Measurements from ENCODE around the gene MAML2.

The MAML2 gene

DNA sequence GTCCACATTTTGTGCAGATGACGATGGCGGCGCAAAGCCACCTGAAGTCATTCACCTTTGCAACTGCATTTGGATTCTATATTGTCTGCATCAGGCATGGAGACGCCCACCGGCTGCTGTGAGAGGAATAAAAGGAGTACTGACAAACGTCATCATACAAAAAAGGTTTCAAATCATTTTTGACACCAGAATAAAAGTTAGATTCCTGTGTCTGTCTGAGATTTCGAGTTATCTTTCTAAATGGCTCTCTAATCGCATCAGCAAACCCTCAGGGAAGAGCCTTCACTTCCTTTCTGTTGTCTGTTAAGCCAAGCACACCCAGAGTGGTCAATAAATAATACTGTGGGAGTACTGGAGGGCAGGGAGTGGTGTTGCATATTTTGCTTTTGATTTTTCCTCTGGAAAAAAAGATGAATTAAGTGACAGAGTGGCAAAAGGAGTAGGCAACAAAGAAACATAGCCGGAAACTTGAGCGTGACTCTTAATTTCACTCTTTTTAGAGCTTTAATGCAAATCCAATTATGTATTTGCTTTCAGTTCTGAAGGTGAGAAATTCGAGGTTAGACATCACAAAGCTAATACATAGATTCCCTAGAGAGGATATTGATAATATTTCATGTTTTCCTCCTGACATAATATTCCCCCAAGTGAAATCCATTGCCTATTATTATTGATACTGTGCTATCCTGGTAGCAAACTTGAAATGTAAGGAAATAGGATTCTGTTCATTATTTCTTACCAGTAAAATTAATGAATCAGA is 268.3 kb downstream of the MAML2 start:
- no peak for DNase-seq (ENCODE audit: low read depth, low spot score)

GRCh38 chr11:96073536-96073935 is 269.5 kb downstream of the MAML2 start:
- DNase-seq (ENCODE audit: low read depth, low spot score): no peak

DNA sequence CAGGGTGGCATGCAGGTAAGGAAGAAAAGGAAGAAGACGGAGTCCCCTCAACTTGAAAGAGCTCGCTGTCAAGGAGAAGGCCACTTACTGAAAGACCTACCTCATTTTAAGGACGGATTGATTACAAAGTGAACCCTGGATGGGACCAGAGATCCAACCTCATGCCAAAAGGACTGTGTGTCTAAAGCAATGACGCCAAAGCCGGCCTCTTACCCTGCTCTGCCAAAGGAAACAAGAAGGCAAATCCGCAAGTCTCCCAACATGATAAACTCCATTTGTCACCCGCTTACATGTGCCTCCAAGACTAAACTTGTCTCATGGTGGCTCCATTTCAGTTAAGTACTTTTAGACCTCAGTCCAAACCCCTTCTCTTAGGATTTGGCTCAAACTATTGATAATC is 270.4 kb downstream of the MAML2 start:
- DNase-seq (ENCODE audit: low read depth, low spot score): no peak

DNA sequence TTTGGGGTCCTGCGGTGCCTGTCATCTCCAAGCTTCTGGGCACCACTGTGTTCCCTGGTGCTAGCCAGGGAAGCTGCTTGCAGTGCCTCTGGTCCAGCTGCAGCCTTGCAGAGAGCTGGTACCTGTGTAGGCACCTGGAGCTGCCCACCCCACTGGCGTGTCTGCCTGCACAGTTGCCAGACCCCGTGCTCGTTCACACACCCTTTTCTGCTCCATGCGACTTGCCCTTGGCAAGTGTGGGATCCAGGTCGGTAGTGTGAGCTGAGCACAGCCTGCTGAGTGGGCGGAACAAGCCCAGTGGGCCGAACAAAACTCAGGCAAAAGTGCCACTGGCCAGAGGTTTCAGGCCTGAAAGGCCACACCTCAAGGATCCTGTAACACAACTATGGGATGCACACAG is 272.5 kb downstream of the MAML2 start:
- DNase-seq (ENCODE audit: low read depth, low spot score): no peak

GRCh38 chr11:96067160-96067559 is 275.8 kb downstream of the MAML2 start:
- DNase-seq (ENCODE audit: low read depth, low spot score): no peak

DNA sequence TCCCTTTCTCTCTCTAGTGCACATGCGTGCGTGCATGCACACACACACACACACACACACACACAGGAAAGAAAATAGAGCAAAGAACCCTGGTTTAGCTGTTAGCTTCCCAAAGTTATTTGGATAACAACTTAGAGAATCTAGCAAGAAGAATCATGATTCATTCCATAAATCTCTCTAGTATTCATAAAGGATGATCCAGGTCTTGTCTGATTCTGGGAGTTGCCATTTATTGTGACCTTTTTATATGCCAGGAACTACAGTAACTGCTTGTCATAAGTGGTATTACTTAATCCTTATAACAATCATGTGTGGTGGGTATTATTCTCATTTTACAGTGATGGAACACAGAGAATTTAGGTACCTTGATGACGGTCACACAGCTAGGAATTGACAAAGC is 277.6 kb downstream of the MAML2 start:
- no peak for DNase-seq (ENCODE audit: low read depth, low spot score)

DNA sequence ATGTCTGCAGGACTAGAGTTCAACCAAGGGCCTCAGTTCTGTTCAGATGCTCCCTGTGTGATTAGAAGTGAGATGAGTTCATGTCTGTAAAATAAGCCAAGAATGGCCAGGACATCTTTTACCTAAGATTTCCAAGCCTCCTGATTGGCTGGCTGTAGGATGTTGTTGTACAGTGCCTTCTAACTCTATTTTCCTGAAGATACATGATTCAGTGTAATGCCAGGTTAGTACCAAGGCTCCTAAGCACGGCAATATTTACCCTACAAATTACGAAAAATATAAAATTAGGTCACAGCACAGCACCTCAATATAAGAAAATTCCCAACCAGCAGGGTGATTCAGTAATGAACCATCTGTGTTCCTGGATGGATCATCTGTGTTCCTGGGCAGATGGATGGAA is 279.1 kb downstream of the MAML2 start:
- no peak for DNase-seq (ENCODE audit: low read depth, low spot score)

- DNase-seq (ENCODE audit: low read depth, low spot score): no peak
Measured at GRCh38 chr11:96063053-96063452, 279.9 kb downstream of the MAML2 start.

GRCh38 chr11:96062134-96062533 is 280.9 kb downstream of the MAML2 start:
- no peak for DNase-seq (ENCODE audit: low read depth, low spot score)

GRCh38 chr11:96061730-96062129 is 281.3 kb downstream of the MAML2 start:
- DNase-seq (ENCODE audit: low read depth, low spot score): no peak

GRCh38 chr11:96061069-96061468 is 281.9 kb downstream of the MAML2 start:
- no peak for DNase-seq (ENCODE audit: low read depth, low spot score)

GRCh38 chr11:96057502-96057901 is 285.5 kb downstream of the MAML2 start:
- no peak for DNase-seq (ENCODE audit: low read depth, low spot score)

DNA sequence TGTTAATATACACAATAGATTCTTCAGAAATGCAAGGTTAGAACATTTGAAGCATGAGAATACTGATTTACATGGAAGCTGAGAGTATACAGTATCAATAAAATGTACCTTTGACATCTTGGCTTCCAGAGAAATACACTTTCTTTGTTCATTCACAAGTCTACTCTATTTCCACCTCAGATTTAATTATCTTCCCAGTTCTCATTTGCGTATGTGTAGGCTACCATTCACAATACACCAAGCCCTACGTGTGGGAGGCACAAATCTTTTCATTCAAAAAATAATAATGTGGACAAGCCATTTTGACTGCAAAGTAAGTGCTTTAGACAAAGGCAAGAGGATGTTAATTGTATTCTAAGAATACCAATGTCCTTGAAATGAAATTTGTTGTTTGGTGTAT is 286.4 kb downstream of the MAML2 start:
- DNase-seq (ENCODE audit: low read depth, low spot score): no peak

DNA sequence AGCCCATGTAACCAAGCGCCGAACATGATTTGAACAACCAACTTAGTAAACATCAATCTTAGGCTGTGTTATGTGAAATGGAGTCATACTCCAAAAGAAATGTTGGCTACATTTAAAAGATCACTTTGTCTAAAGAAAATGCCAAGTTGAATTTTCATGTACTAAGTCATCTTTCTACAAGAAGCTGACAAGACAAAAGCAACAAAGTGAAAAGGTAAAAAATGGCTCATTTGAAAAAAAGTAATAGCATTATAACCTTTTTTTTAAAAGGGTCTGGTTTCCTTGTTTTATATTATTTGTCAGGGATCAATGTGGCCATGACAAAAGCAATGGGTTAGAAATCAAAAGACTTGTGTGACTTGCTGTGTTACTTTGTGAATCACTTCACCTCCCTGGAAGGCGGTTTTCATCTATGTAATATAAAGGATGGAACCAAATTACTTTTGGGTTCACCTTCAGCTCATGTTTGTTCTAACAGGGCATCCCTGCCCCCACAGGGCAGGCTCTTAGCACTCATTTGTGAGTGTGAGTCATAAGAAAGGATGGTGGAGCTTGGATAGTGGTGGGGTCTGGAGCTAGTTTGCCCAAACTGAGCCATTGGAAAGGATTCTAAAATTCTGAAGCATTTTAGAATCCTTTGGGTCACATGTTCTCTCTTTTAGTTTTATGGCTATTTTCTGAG is 287.1 kb downstream of the MAML2 start:
- peak; percentile 84 for DNase-seq (ENCODE audit: low read depth, low spot score)

- DNase-seq (ENCODE audit: low read depth, low spot score): peak; percentile 66
Measured at GRCh38 chr11:96054870-96055705, 287.9 kb downstream of the MAML2 start.

DNA sequence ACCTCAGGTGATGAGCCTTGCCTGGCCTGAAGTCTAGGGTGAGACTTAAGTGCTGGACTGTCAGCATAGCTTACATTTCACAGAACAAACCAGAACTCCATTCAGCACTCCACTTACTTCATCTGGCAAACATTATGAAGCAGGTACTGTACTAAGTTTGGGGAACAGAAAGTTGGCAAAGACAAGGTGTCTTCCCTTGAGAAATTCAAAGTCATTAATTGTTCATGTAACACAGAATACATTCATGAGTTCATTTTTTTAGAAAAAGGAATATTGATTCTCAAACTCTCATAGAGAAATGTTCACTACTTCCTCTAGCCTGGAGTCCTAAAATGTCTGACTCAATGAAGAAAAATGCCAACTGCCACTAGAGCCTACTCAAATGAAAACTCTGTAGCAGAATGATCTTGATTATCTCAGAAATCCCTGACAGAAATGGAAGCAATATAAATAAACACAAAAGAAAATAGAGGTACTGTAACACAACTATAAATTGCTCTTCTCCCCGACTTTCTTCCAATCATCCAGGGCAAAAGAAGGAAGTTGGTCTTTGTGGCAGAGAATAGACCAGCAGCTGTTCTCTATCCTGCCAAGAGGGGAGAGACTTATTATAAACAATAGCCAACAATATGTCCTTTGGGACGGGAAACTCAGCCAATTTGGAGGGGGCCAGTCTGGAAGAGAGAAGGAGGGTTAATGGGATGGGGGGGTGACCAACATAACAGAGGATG is 289.9 kb downstream of the MAML2 start:
- peak; percentile 52 for DNase-seq (ENCODE audit: low read depth, low spot score)

- DNase-seq (ENCODE audit: low read depth, low spot score): no peak
Measured at GRCh38 chr11:96051820-96052219, 291.2 kb downstream of the MAML2 start.

- peak; percentile 51 for DNase-seq (ENCODE audit: low read depth, low spot score)
Measured at GRCh38 chr11:96050435-96051182, 292.4 kb downstream of the MAML2 start.

GRCh38 chr11:96049426-96049825 is 293.6 kb downstream of the MAML2 start:
- DNase-seq (ENCODE audit: low read depth, low spot score): no peak

- DNase-seq (ENCODE audit: low read depth, low spot score): peak; percentile 93
Measured at GRCh38 chr11:96045622-96046456, 297.2 kb downstream of the MAML2 start.
